GM12892 (cell line): Measurements from ENCODE around the gene PXMP4.

ENCODE experiments used
- DNase-seq: peaks from one replicate; pipeline ENCODE4 v3.0.0; 2011; ENCODE audit not compliant: insufficient read length
- FAIRE-seq: peaks from 2 replicates; lab custom pipeline; 2011; peaks lifted over from hg19 to GRCh38; lab: Jason Lieb, UNC
- POLR2A ChIP-seq: IDR thresholded peaks from 2 replicates; pipeline ENCODE4 v1.6.1; 2011; ENCODE audit warnings: low read depth, low read length, control low read depth
- POLR2AphosphoS5 ChIP-seq: IDR thresholded peaks from 2 replicates; pipeline ENCODE4 v1.6.1; 2011; ENCODE audit warnings: low read depth, low read length, control low read depth
- TAF1 ChIP-seq: IDR thresholded peaks from 2 replicates; pipeline ENCODE4 v1.6.1; 2011; ENCODE audit warnings: low read depth, mild to moderate bottlenecking, control low read depth, low read length, borderline replicate concordance

PXMP4 gene

DNA sequence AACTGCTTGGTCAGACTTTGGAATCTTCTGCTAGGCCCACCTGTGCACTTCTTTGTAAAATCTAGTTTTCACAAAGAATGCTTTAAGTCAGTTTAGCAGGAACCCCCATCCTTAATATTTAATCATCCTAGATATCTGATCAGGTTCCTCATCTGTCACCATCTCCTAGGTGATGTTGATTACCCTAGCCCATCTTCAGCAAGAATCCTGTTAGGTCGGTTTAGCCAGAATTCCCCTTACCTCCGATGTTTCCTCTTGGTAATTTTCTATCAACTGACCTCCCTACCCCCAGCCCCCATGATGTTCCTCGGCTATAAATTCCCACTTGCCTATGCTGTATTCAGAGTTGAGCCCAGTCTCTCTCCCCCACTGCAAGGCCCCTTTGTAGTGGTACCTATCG is 9.0 kb upstream of the PXMP4 start:
- FAIRE-seq = no peak

DNA sequence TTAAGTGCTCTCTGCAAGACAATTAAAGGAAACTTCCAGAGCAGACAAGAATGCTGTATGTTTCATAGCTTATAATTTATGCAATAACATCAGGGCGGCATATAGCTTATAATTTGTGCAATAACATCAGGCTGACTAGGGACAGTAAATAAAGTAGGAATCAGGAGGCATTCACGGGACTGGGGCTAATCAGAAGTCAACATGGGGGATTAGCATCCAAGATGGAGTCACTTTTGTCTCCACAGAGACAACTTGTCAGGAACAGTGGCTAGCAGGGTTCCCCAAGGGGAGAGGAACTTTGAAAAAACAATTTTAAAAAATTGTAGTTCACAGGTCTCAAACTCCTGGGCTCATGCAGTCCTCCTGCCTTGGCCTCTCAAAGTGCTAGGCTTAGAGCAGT is 8.4 kb upstream of the PXMP4 start:
- no peak for DNase-seq
- FAIRE-seq = no peak
- TF ChIP-seq TAF1 (no peak), POLR2A (no peak), POLR2AphosphoS5 (no peak)

More for the DNA sequence above, 9.0 kb upstream of the PXMP4 start:
- TF ChIP-seq TAF1 = no peak
- no peak for TF ChIP-seq POLR2A
- TF ChIP-seq POLR2AphosphoS5 = no peak
- DNase-seq = no peak

DNA sequence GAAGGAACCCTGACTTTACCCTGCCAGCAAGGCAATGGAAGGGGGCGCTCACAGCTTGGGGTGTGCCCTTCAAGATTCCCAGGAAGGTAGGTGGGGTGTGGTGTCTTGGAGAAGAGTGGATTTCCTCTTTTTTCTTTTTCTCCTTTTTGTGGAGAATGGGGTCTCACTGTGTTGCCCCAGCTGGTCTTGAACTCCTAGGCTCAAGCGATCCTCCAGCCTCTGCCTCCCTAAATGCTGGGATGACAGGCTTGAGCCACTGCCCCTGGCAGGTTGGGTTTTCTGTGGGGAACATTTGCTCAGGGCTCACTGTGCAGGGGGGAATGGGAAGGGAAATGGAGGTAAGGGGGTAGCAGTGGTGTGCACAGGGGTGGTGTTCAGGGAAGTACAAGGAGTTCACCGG is 7.7 kb upstream of the PXMP4 start:
- FAIRE-seq (no peak), DNase-seq (no peak)
- TF ChIP-seq TAF1 = no peak
- no peak for TF ChIP-seq POLR2A
- no peak for TF ChIP-seq POLR2AphosphoS5

DNA sequence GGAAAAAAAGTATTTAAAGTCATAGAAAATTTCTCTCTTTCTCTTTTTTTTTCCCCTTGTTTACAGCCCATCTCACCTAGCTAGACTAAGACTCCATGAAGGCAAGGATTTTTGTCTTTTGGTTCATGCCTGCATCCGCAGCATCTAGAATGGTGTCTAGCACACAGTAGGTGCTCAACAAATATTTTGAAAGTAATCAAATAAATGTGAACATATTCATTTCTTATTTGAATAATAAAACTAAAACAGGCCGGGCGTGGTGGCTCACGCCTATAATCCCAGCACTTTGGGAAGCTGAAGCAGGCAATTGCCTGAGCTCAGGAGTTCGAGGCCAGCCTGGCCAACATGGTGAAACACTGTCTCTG is 7.0 kb upstream of the PXMP4 start:
- FAIRE-seq = no peak
- DNase-seq = no peak
- TF ChIP-seq POLR2AphosphoS5 (no peak), POLR2A (no peak), TAF1 (no peak)

DNA sequence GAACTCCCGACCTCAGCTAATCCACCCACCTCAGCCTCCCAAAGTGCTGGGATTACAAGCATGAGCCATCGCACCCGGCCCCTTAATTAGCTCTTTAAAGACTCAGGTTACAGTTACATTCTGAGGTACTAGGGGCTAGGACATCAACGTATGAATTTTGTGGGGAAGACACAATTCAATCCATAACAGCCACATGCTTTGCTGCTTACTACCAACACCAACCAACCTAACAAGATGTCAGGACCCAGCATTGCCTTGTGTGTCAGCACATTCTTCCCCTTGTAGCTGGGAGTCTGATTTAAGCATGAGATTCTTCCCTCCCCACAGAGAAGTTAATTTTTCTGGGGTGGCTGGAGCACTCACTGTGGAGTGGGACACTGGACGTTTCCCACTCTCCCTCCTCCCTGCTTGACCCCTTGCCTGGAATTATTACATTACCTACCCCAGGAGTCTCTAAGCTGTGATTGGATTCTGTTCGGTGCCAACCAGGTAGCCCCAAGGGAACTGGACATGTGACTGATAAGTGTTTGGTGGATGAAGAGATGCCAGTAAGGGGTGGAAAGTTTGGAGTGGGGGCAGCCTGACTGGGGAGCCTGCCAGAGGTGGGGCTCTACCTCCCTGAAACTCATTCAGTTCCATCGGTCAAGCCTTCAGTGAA is 5.6 kb upstream of the PXMP4 start:
- FAIRE-seq (no peak), DNase-seq (no peak)
- TF ChIP-seq POLR2A (no peak), POLR2AphosphoS5 (no peak), TAF1 (no peak)

DNA sequence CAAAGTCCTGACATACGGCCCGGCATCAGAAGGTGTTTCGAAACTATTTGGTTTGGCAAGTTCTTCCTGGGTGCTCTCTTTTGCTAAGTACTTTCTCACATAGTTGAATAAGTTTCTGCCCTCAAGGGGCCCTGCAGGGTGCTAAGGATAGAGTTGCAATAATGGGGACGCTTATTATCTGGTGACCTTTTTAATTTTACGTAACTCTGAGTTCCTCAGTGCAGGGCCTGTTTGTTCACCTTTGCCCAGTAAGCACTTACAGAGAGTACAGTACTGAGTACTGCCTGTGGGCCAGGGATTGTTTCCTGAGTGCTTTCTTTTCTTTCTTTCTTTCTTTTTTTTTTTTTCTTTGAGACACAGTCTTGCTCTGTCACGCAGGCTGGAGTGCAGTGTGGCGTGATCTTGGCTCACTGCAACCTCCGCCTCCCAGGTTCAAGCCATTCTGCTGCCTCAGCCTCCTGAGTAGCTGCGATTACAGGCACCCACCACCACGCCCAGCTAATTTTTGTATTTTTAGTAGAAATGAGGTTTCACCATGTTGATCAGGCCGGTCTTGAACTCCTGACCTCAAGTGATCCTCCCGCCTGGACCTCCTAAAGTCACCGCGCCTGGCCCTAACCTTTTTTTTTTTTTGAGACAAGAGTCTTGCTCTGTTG is 4.5 kb upstream of the PXMP4 start:
- no peak for TF ChIP-seq POLR2AphosphoS5
- no peak for TF ChIP-seq TAF1
- no peak for TF ChIP-seq POLR2A
- DNase-seq (no peak), FAIRE-seq (no peak)

DNA sequence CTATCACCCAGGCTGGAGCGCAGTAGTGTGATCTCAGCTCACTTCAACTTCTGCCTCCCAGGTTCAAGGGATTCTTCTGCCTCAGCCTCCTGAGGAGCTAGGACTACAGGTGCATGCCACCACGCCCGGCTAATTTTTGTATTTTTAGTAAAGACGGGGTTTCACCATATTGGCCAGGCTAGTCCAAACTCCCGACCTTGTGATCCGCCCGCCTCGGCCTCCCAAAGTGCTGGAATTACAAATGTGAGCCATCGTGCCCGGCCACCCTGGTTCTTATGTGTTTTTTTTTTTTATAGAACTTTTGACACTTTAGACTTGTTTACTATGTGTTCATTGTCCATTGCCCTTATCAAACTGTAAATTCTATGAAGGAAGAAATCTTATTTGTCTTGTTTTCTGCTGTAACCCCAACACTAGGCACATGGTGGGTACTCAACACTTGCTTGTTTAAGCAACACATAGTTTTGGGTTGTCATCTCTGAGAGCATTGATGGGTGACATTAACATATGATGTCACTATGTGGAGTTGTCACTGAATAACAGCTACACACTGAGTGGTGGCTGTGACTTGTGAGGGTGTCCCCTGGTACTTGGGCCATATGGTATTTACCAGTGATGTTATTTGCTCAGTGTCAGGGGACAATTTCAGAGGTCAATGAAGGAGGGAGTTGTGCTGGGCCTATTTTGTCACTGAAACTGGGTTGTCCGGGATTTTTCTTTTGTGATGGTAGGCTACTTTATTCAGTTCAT is 1.5 kb upstream of the PXMP4 start:
- FAIRE-seq (no peak), DNase-seq (no peak)
- TF ChIP-seq TAF1 = no peak
- no peak for TF ChIP-seq POLR2AphosphoS5
- TF ChIP-seq POLR2A = no peak

DNA sequence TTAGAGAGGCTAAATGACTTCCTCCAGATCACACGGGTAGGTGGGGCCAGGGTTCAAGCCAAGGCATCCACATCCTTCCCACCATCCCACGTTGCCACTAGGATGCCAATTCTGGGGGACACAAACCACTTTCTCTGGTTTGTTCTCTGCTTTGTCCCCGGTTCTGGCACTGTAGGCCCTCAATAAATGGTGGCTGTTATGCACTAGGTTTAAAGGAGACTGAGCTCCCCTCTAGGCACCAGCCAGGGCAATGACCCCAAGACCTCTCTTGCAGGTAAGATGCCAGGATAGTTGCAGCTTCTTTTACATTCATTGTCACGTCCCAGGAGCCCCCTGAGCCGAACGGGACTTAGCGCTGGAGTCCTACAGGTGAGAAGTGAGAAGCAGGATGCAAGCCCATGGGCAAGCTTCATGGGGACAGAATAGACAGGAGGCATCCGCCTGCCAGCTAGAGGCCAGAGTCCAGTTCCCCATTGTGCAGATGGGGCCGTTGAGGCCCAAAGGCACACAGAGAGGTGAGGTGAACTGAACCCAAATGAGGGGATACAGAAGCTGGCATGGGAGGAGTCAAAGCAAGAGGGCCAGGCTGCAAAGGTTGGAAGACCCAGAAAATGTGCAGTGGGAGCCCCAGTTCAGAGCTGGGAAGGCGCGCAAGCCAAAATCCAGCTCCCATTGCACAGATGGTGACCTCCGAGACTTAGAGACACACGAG is 677 bp downstream of the PXMP4 start:
- DNase-seq (no peak), FAIRE-seq (no peak)
- TF ChIP-seq POLR2AphosphoS5 = no peak
- no peak for TF ChIP-seq TAF1
- TF ChIP-seq POLR2A = no peak

DNA sequence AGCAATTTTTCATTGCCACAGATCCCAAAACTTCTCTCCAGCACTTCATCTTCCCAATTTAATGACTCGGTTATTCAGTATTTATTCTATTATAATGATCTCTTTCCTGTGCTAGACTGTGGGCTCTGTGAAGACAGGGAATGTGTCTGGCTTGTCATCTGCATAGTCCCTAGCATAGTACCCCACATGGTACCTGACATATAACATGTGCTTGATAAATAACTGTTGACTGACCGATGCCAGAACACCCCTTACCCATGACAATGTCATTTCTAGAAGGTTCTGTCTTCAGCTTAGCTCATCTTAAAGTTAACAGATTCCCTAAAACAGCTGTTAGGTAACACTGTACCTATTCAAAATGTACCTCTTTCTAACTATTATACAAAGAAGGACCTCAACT is 3.6 kb downstream of the PXMP4 start:
- TF ChIP-seq TAF1 (no peak), POLR2A (no peak), POLR2AphosphoS5 (no peak)
- DNase-seq = no peak
- no peak for FAIRE-seq

DNA sequence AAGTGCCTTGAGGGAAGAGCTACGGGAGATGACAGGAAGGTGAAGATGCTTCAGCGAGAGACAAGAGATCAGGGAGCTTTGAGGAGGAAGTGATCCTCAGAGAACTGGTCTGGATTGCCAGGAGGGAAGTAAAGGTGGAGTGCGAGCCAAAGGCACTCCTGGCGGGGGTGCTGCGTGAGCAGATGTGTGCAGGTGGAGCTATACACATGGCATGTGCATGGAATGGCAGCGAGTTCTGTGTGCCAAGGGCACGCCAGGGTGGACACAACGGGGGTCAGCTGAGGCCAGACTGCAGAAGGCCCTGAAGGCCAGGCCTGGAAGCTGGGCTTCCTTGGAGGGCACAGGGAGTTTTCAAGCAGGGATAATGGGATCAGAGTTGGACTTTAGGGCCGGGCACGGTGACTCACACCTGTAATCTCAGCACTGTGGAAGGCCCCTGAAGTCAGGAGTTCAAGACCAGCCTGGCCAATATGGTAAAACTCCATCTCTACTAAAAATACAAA is 6.2 kb downstream of the PXMP4 start:
- TF ChIP-seq TAF1 (no peak), POLR2A (no peak), POLR2AphosphoS5 (no peak)
- no peak for FAIRE-seq

DNA sequence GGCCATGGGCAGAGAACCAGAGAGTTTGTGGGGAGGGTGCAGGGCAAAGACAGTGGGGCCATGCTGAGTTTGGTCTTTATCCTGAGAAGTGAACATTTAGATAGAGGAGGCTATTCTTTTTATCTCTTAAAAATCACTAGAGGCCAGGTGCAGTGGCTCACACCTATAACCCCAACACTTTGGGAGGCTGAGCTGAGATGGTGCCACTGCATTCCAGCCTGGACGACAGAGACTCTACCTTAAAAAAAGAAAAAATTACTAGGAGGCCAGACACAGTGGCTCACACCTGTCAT is 8.7 kb downstream of the PXMP4 start:
- FAIRE-seq (no peak), DNase-seq (no peak)
- TF ChIP-seq TAF1 = no peak
- no peak for TF ChIP-seq POLR2AphosphoS5
- TF ChIP-seq POLR2A = no peak

More for the DNA sequence above, 6.2 kb downstream of the PXMP4 start:
- no peak for DNase-seq
